ENCODE data around the gene SF3A2.

Gene SF3A2

DNA sequence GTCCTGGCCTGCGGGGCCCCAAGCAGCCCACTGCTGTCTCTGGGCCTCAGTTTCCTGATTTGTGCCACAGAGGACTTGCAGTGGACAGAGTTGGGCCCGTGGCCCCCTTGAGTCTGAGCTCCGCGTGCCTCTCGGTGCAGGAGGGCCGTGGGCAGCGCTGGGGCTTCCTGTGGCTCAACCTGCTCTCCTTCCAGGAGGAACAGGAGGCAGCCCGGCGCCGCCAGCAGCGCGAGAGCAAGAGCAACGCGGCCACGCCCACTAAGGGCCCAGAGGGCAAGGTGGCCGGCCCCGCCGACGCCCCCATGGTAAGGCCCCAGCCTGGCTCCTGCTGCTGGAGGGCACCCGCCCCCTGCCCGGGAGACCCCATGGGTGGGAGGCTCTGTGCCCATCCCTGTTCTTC is 26.4 kb upstream of the SF3A2 start:
- H3K36me3 ChIP-seq (ENCODE audit: insufficient read depth, low read length), result peaks cover 99% of the 10 kb centered on the region; the same call in 1 of the 2 replicates

DNA sequence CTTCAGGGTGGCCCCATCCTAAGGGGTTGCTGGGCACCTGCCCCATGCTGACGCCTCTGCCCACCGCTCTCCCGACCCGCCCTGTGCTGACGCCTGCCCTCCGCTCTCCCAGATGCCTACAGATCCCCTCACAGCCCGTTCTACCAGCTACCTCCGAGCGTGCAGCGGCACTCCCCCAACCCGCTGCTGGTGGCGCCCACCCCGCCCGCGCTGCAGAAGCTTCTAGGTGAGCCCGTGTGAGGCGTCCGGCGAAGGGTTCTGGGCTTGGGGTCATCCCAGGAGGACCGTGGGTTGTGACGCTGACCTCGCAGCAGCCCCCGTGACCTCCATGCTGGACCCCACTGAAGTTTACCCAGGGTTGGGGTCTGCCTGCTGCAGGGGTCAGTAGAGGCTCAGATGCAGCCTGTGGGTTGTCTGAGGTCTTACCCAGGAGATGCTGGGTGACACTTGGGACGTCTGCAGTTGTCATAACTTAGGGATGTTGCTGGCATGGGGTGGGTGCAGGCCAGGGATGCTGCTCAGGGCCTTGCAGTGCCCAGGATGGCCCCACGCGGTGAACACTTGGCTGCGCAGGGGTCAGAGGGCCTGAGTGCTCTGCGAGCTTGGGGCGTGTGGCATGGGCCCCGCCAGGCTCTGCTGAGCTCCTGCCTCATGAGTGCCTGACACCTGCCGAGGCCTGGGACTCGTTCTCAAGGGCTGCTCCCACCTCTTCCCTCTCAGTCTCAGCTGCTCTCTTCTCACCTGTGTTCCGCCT is 25.5 kb upstream of the SF3A2 start:
- no peaks in the 10 kb centered on the region for H3K4me1 ChIP-seq (ENCODE audit: insufficient read depth, low read length, poor library complexity, severe bottlenecking)
- no peak overlapping the region for H3K4me2 ChIP-seq (ENCODE audit: low read depth, low read length, poor library complexity, severe bottlenecking)
- peaks cover 100% of the 10 kb centered on the region; the same call in 1 of the 2 replicates for H3K36me3 ChIP-seq (ENCODE audit: insufficient read depth, low read length)
- no peak overlapping the region for H2AFZ ChIP-seq (ENCODE audit: low read length)
- no peaks in the 10 kb centered on the region for H3K27me3 ChIP-seq (ENCODE audit: insufficient read depth, low read length, poor library complexity, severe bottlenecking)
- no peak overlapping the region for H3K4me3 ChIP-seq (ENCODE audit: low read length, poor library complexity, severe bottlenecking)
- no peaks in the 10 kb centered on the region for H3K9me3 ChIP-seq (ENCODE audit: insufficient read depth, low read depth, low read length)
- TF ChIP-seq EZH2phosphoT487 (IDR thresholded peaks at IDR 0.05; ENCODE audit: borderline replicate concordance), result no peak
- TF ChIP-seq CTCF (conservative IDR thresholded peaks at IDR 0.05; ENCODE audit: low read length), result no peak
- H3K9ac ChIP-seq (ENCODE audit: low read depth, low read length, poor library complexity, severe bottlenecking), result no peak overlapping the region
- no peaks in the 10 kb centered on the region for H3F3A ChIP-seq (ENCODE audit: low read depth)
- no peaks in the 10 kb centered on the region for H4K20me1 ChIP-seq (ENCODE audit: insufficient read depth, low read length, poor library complexity, severe bottlenecking)
- no peaks in the 10 kb centered on the region for H3K9me2 ChIP-seq (replicated peaks; ENCODE audit: low read depth, low read length)
- H3K79me2 ChIP-seq (ENCODE audit: insufficient read depth, low read length), result no peaks in the 10 kb centered on the region

More for the DNA sequence above, 26.4 kb upstream of the SF3A2 start:
- Histone ChIP-seq H3K4me1 (ENCODE audit: insufficient read depth, low read length, poor library complexity, severe bottlenecking) (no peaks in the 10 kb centered on the region), H3K4me2 (ENCODE audit: low read depth, low read length, poor library complexity, severe bottlenecking) (no peak overlapping the region), H2AFZ (ENCODE audit: low read length) (no peak overlapping the region), H3K4me3 (ENCODE audit: low read length, poor library complexity, severe bottlenecking) (no peak overlapping the region), H4K20me1 (ENCODE audit: insufficient read depth, low read length, poor library complexity, severe bottlenecking) (no peaks in the 10 kb centered on the region), H3K9me2 (replicated peaks; ENCODE audit: low read depth, low read length) (no peaks in the 10 kb centered on the region), H3F3A (ENCODE audit: low read depth) (no peaks in the 10 kb centered on the region), H3K9me3 (ENCODE audit: insufficient read depth, low read depth, low read length) (no peaks in the 10 kb centered on the region), H3K79me2 (ENCODE audit: insufficient read depth, low read length) (no peaks in the 10 kb centered on the region), H3K9ac (ENCODE audit: low read depth, low read length, poor library complexity, severe bottlenecking) (no peak overlapping the region), H3K27me3 (ENCODE audit: insufficient read depth, low read length, poor library complexity, severe bottlenecking) (no peaks in the 10 kb centered on the region)
- no peak for TF ChIP-seq EZH2phosphoT487 (IDR thresholded peaks at IDR 0.05; ENCODE audit: borderline replicate concordance)
- no peak for TF ChIP-seq CTCF (conservative IDR thresholded peaks at IDR 0.05; ENCODE audit: low read length)

DNA sequence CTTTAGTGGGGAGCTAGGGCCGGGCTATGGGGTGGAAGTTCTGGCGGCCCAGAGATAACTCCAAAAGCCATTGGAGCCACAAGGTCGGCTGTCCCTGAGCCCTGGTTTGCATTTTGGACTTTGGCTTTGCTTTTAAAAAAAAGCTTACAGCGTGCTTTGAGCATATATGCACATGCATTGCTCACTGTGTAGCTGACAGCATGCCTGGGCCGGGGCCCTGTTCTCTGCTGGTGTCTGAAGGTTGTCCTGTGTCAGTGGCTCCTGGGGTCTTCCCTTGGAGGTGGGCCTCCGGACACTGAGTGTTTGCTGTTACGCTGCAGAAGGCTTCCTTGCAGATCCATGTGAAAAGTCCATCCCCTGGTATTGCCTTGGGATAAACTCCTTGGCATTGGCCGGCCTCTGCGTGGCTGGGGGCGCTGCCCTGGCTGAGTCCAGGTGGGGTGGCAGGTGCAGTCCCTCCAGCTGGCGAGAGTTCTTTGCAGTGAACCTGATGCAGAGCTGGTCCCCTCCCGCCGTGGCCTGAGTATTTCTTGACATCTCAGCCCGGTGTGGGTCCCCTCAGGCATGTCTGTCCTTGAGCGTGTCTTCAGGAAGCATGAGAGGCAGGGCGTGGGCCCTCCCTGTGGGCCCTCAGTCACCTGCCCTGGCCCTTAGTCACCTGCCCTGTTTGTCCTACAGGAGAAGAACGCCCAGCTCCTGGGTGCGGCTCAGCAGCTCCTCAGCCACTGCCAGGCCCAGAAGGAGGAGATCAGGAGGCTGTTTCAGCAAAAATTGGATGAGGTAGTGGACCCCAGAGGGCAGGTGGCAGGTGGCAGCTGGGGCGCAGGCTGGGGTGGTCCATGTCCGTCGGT is 23.5 kb upstream of the SF3A2 start:
- Histone ChIP-seq H3K9me3 (ENCODE audit: insufficient read depth, low read depth, low read length) (no peaks in the 10 kb centered on the region), H3K9me2 (replicated peaks; ENCODE audit: low read depth, low read length) (no peaks in the 10 kb centered on the region), H3K9ac (ENCODE audit: low read depth, low read length, poor library complexity, severe bottlenecking) (no peak overlapping the region), H4K20me1 (ENCODE audit: insufficient read depth, low read length, poor library complexity, severe bottlenecking) (no peaks in the 10 kb centered on the region), H3K4me1 (ENCODE audit: insufficient read depth, low read length, poor library complexity, severe bottlenecking) (no peaks in the 10 kb centered on the region), H3K79me2 (ENCODE audit: insufficient read depth, low read length) (no peaks in the 10 kb centered on the region), H2AFZ (ENCODE audit: low read length) (no peak overlapping the region), H3K4me3 (ENCODE audit: low read length, poor library complexity, severe bottlenecking) (no peak overlapping the region), H3K36me3 (ENCODE audit: insufficient read depth, low read length) (peaks cover 100% of the 10 kb centered on the region; the same call in 1 of the 2 replicates), H3K27me3 (ENCODE audit: insufficient read depth, low read length, poor library complexity, severe bottlenecking) (no peaks in the 10 kb centered on the region), H3K4me2 (ENCODE audit: low read depth, low read length, poor library complexity, severe bottlenecking) (no peak overlapping the region), H3F3A (ENCODE audit: low read depth) (no peaks in the 10 kb centered on the region)
- TF ChIP-seq CTCF (conservative IDR thresholded peaks at IDR 0.05; ENCODE audit: low read length) (no peak), EZH2phosphoT487 (IDR thresholded peaks at IDR 0.05; ENCODE audit: borderline replicate concordance) (no peak)
